HL-60 (cell line): ENCODE measurements around the gene PARN.

Experiments used
- GABPA ChIP-seq: IDR thresholded peaks from 2 replicates; pipeline ENCODE4 v1.6.1; 2012; ENCODE audit warnings: low read depth
- TF ChIP-seq, protein P1 (sequence below): IDR thresholded peaks from one replicate; pipeline ENCODE4 v1.5.1; 2011; ENCODE audit warnings: low read length, control low read depth, inconsistent platforms; ENCODE audit not compliant: insufficient read depth
- TF ChIP-seq, protein P2 (sequence below): IDR thresholded peaks from 2 replicates; pipeline ENCODE4 v1.6.1; 2012; ENCODE audit warnings: low read depth; ENCODE audit not compliant: insufficient replicate concordance

DNA sequence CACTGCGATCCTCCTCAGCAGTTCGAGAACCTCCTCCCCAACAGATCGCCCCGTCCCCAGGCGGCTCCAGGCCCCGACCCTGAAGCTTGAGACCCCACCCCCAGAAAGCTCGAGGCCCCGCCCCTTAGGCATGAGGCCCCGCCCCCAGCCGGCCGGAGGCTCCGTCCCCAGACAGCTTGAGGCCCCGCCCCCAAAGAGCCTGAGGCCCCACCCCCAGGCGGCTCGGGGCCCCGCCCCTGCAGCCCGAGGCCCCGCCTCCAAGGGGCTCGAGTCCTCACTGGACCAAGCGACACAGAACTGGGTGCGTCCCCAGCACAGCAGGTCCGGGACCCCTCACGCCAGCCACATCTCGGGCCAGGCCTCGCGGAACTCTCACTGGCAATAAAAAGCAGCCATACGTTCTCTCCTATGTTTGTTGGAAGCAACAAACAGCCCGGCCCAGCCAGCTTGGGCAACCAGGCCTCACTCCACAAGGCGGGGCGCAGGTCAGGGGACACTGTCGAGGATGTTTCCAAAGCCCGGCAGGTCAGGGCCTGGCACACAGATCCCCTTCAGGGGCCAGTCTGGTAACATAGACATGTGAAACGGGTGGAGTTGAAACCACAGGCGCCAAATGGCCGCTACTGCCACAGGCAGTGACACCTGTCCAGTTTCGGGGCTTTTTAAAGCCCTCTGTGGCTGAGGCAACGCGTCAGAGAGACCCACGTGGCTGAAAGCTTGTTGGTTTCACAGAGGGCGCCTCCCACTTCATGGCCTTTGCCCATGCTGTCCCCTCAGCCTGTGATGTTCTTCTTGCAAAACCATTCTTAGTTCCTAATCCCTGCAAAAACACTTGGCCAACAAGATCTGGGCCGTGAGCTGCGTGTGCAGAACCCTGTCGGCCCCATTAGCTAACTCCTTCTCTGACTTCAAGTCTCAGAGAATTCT is 224.2 kb downstream of the PARN start:
- TF ChIP-seq, protein P1, sequence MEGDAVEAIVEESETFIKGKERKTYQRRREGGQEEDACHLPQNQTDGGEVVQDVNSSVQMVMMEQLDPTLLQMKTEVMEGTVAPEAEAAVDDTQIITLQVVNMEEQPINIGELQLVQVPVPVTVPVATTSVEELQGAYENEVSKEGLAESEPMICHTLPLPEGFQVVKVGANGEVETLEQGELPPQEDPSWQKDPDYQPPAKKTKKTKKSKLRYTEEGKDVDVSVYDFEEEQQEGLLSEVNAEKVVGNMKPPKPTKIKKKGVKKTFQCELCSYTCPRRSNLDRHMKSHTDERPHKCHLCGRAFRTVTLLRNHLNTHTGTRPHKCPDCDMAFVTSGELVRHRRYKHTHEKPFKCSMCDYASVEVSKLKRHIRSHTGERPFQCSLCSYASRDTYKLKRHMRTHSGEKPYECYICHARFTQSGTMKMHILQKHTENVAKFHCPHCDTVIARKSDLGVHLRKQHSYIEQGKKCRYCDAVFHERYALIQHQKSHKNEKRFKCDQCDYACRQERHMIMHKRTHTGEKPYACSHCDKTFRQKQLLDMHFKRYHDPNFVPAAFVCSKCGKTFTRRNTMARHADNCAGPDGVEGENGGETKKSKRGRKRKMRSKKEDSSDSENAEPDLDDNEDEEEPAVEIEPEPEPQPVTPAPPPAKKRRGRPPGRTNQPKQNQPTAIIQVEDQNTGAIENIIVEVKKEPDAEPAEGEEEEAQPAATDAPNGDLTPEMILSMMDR, result no peak
- TF ChIP-seq, protein P2, sequence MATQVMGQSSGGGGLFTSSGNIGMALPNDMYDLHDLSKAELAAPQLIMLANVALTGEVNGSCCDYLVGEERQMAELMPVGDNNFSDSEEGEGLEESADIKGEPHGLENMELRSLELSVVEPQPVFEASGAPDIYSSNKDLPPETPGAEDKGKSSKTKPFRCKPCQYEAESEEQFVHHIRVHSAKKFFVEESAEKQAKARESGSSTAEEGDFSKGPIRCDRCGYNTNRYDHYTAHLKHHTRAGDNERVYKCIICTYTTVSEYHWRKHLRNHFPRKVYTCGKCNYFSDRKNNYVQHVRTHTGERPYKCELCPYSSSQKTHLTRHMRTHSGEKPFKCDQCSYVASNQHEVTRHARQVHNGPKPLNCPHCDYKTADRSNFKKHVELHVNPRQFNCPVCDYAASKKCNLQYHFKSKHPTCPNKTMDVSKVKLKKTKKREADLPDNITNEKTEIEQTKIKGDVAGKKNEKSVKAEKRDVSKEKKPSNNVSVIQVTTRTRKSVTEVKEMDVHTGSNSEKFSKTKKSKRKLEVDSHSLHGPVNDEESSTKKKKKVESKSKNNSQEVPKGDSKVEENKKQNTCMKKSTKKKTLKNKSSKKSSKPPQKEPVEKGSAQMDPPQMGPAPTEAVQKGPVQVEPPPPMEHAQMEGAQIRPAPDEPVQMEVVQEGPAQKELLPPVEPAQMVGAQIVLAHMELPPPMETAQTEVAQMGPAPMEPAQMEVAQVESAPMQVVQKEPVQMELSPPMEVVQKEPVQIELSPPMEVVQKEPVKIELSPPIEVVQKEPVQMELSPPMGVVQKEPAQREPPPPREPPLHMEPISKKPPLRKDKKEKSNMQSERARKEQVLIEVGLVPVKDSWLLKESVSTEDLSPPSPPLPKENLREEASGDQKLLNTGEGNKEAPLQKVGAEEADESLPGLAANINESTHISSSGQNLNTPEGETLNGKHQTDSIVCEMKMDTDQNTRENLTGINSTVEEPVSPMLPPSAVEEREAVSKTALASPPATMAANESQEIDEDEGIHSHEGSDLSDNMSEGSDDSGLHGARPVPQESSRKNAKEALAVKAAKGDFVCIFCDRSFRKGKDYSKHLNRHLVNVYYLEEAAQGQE, result no peak
- no peak for TF ChIP-seq GABPA
